ENCODE results near the gene EIF4B. TPM values are rescaled to one million over a fixed set of nuclear protein-coding genes. Genes with fewer than 3 reads are reported as not detected.

EIF4B gene
- total and polyA plus RNA-seq, 2 of the 13 experiments (the other 11 are each of a cell fraction or from before 2014, with no cell fraction given) = 416 to 548 TPM

DNA sequence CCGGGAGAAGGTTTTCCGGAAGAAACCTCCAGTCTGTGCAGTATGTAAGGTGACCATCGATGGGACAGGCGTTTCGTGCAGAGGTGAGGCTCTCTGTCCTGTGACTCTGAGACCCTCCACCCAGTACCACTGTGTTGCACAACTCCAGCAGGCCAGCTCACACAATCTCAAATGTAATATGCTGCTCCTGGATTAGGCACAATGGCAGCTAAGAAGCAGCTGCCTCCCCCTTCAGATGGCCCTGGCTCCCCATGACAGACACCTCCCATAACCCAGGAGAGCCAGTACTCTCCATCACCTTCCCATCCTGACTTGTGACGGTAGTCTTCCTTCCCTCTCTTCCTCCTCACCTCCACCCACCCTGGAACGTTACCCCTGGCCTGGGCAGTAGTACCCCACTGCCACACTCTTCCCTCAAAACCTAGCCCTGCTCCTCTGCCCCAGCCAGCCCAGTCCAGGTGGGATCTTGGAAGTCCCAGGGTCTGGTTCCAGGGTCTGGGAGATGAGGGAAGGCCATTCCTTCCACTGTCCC is 45.7 kb downstream of the EIF4B start:
- no peak for FAIRE-seq
- peak; percentile 56; the same call in 1 of the 2 replicates for TF ChIP-seq ZNF547 (CRISPR knock-in tag; IDR thresholded peaks at IDR 0.05)
- TF ChIP-seq HNF4G (IDR thresholded peaks at IDR 0.05; ENCODE audit: borderline replicate concordance, low read depth, low read length) = no peak
- TF ChIP-seq HNF4G (CRISPR knock-in tag; IDR thresholded peaks at IDR 0.05; ENCODE audit: borderline replicate concordance, low read depth) = 0 out of 2 replicates have a peak, but pooled peaks have one; percentile 13
- 0 out of 2 replicates have a peak, but pooled peaks have one; percentile 60 for TF ChIP-seq ZNF33B (CRISPR knock-in tag; IDR thresholded peaks at IDR 0.05)
- 0 out of 2 replicates have a peak, but pooled peaks have one; percentile 56 for TF ChIP-seq ZNF747 (CRISPR knock-in tag; IDR thresholded peaks at IDR 0.05; ENCODE audit: borderline replicate concordance)
- TF ChIP-seq DZIP1 (CRISPR knock-in tag; IDR thresholded peaks at IDR 0.05) = 0 out of 2 replicates have a peak, but pooled peaks have one; percentile 2
- TF ChIP-seq ZSCAN31 (CRISPR knock-in tag; IDR thresholded peaks at IDR 0.05; ENCODE audit: low read depth) = 0 out of 2 replicates have a peak, but pooled peaks have one; percentile 23
- TF ChIP-seq, protein P1, sequence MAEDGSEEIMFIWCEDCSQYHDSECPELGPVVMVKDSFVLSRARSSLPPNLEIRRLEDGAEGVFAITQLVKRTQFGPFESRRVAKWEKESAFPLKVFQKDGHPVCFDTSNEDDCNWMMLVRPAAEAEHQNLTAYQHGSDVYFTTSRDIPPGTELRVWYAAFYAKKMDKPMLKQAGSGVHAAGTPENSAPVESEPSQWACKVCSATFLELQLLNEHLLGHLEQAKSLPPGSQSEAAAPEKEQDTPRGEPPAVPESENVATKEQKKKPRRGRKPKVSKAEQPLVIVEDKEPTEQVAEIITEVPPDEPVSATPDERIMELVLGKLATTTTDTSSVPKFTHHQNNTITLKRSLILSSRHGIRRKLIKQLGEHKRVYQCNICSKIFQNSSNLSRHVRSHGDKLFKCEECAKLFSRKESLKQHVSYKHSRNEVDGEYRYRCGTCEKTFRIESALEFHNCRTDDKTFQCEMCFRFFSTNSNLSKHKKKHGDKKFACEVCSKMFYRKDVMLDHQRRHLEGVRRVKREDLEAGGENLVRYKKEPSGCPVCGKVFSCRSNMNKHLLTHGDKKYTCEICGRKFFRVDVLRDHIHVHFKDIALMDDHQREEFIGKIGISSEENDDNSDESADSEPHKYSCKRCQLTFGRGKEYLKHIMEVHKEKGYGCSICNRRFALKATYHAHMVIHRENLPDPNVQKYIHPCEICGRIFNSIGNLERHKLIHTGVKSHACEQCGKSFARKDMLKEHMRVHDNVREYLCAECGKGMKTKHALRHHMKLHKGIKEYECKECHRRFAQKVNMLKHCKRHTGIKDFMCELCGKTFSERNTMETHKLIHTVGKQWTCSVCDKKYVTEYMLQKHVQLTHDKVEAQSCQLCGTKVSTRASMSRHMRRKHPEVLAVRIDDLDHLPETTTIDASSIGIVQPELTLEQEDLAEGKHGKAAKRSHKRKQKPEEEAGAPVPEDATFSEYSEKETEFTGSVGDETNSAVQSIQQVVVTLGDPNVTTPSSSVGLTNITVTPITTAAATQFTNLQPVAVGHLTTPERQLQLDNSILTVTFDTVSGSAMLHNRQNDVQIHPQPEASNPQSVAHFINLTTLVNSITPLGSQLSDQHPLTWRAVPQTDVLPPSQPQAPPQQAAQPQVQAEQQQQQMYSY (CRISPR knock-in tag; IDR thresholded peaks at IDR 0.05) = no peak
- TF ChIP-seq ZSCAN25 (CRISPR knock-in tag; IDR thresholded peaks at IDR 0.05) = peak; percentile 87
- TF ChIP-seq, protein P2, sequence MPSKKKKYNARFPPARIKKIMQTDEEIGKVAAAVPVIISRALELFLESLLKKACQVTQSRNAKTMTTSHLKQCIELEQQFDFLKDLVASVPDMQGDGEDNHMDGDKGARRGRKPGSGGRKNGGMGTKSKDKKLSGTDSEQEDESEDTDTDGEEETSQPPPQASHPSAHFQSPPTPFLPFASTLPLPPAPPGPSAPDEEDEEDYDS (CRISPR knock-in tag; IDR thresholded peaks at IDR 0.05) = 0 out of 2 replicates have a peak, but pooled peaks have one; percentile 14
- TF ChIP-seq SMAD1 (CRISPR knock-in tag; IDR thresholded peaks at IDR 0.05; ENCODE audit: borderline replicate concordance, low read depth) = 0 out of 2 replicates have a peak, but pooled peaks have one; percentile 1
- 0 out of 2 replicates have a peak, but pooled peaks have one; percentile 3 for TF ChIP-seq MIER3 (CRISPR knock-in tag; IDR thresholded peaks at IDR 0.05; ENCODE audit: borderline replicate concordance)
- peak; percentile 35; the same call in 1 of the 2 replicates for TF ChIP-seq CEBPB (IDR thresholded peaks at IDR 0.05; ENCODE audit: borderline replicate concordance, low read depth, low read length)
- TF ChIP-seq, protein P3, sequence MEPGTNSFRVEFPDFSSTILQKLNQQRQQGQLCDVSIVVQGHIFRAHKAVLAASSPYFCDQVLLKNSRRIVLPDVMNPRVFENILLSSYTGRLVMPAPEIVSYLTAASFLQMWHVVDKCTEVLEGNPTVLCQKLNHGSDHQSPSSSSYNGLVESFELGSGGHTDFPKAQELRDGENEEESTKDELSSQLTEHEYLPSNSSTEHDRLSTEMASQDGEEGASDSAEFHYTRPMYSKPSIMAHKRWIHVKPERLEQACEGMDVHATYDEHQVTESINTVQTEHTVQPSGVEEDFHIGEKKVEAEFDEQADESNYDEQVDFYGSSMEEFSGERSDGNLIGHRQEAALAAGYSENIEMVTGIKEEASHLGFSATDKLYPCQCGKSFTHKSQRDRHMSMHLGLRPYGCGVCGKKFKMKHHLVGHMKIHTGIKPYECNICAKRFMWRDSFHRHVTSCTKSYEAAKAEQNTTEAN (CRISPR knock-in tag; conservative IDR thresholded peaks at IDR 0.05) = no peak

More for the DNA sequence above, 45.7 kb downstream of the EIF4B start:
- ATAC-seq (no peak), DNase-seq (ENCODE audit: low spot score) (no peak)
- Histone ChIP-seq H3K27me3 (ENCODE audit: control insufficient read depth in 1 of 2, insufficient read depth in 2 of 2, low read length in 2 of 2) (no peaks in the 10 kb centered on the region), H3K27ac (ENCODE audit: extremely low read length, insufficient read depth, low read length) (peak overlapping the region; percentile 89), H2AFZ (ENCODE audit: low read length) (no peak overlapping the region), H3K4me2 (ENCODE audit: low read depth, low read length) (peak overlapping the region; percentile 95), H3K4me1 (ENCODE audit: insufficient read depth, low read length) (peaks cover 57% of the 10 kb centered on the region), H3K9ac (ENCODE audit: insufficient read depth, low read depth, low read length) (peak overlapping the region; percentile 77), H3K9me3 (ENCODE audit: low read length) (no peaks in the 10 kb centered on the region), H3K4me3 (replicated peaks in 1 of 3; ENCODE audit: insufficient read depth in 1 of 3, low read depth in 2 of 3, low read length in 3 of 3) (peak overlapping the region; percentile 26 to 80 (median 74)), H3K79me2 (ENCODE audit: insufficient read depth, low read length) (peaks cover 18% of the 10 kb centered on the region), H3K36me3 (replicated peaks in 1 of 2; ENCODE audit: control insufficient read depth in 1 of 2, insufficient read depth in 2 of 2, low read length in 2 of 2) (0 out of 5 replicates have a peak, but pooled peaks cover 0 to 7% of the 10 kb centered on the region in 2 experiments), H4K20me1 (ENCODE audit: insufficient read depth, low read length) (no peaks in the 10 kb centered on the region)
- CTCF ChIA-PET (ENCODE audit: low intra/inter-chr PET ratio, low total read pairs) = no interaction called here
- intact Hi-C loops (cut with micrococcal nuclease; ENCODE audit: unreplicated experiment) = no loop called here
- in situ Hi-C loops (cut with HindIII; ENCODE audit: extremely low pct_ligation_motif_present, low pct_unique_long_range_greater_than_20kb) = no loop called here
- 15% methylated on average over 7 of the region's 7 CpGs for WGBS (ENCODE audit: low lambda C conversion rate)
- TSS peak; percentile 35 for BruUV-seq (replicated peaks)
- POLR2A ChIA-PET = interaction anchor here (0.8 to 8.3 kb wide), 14 partner anchors 9 to 449 kb away, joined by 3 to 83 read pairs (median 7); partner anchors contain the start of genes CSAD, EIF4B, KRT18 and KRT8
